ENCODE results near the gene SLC10A2.

DNA sequence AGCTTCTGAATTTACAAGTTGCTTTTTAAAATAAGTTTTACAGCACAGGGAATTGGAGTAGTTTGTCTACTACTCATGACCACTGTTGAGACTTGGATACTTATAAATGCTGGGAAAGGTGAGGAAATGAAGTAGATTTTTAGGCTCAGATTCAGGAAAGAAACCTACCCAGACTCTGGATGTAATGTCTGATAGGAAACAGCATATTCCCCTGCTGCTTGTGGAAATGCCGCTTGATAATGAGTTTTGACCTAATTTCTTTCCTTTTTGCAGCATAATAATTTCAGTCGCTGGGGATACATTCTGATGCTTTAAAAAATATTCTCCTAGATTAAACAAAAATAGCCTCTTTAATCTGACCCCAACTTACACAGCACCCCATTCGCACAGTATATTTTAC lies 53.6 kb downstream of the SLC10A2 start:
- TF ChIP-seq, protein P1, sequence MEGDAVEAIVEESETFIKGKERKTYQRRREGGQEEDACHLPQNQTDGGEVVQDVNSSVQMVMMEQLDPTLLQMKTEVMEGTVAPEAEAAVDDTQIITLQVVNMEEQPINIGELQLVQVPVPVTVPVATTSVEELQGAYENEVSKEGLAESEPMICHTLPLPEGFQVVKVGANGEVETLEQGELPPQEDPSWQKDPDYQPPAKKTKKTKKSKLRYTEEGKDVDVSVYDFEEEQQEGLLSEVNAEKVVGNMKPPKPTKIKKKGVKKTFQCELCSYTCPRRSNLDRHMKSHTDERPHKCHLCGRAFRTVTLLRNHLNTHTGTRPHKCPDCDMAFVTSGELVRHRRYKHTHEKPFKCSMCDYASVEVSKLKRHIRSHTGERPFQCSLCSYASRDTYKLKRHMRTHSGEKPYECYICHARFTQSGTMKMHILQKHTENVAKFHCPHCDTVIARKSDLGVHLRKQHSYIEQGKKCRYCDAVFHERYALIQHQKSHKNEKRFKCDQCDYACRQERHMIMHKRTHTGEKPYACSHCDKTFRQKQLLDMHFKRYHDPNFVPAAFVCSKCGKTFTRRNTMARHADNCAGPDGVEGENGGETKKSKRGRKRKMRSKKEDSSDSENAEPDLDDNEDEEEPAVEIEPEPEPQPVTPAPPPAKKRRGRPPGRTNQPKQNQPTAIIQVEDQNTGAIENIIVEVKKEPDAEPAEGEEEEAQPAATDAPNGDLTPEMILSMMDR (IDR thresholded peaks at IDR 0.05) = no peak
- no peak for TF ChIP-seq POLR2A (IDR thresholded peaks at IDR 0.05)

Measured in lower leg skin (tissue), 3 donors.